GM23248 (cell line): ENCODE measurements around the gene MYPN. TPM values are rescaled to one million over a fixed set of nuclear protein-coding genes. Genes with fewer than 3 reads are reported as not detected.

Source experiments
- DNase-seq: peaks from one replicate; pipeline ENCODE4 v3.0.0-alpha.2; 2015
- H2AFZ ChIP-seq: fragments of 200-600 bp; sonication (generic); 2 replicates; pipeline ENCODE4 v1.6.1; 2016; ENCODE audit warnings: antibody characterized with exemption
- H3F3A ChIP-seq: fragments of 200-600 bp; sonication (generic); 2 replicates; pipeline ENCODE4 v1.6.1; 2016; ENCODE audit warnings: mild to moderate bottlenecking, antibody characterized with exemption, mixed run types; ENCODE audit not compliant: insufficient read depth
- H3K27ac ChIP-seq: fragments of 200-600 bp; sonication (generic); 2 replicates; pipeline ENCODE4 v1.5.1; 2016; ENCODE audit warnings: mild to moderate bottlenecking
- H3K27me3 ChIP-seq: fragments of 200-600 bp; sonication (generic); replicated peaks from 2 replicates; pipeline ENCODE4 v1.6.1; 2016; ENCODE audit warnings: mild to moderate bottlenecking; ENCODE audit not compliant: insufficient read depth
- H3K36me3 ChIP-seq: fragments of 200-600 bp; sonication (generic); 2 replicates; pipeline ENCODE4 v1.6.1; 2016; ENCODE audit warnings: low read depth, mild to moderate bottlenecking
- H3K4me1 ChIP-seq: fragments of 200-600 bp; sonication (generic); 2 replicates; pipeline ENCODE4 v1.6.1; 2016; ENCODE audit warnings: mild to moderate bottlenecking; ENCODE audit not compliant: insufficient read depth
- H3K4me2 ChIP-seq: fragments of 200-600 bp; sonication (generic); one replicate; pipeline ENCODE4 v1.6.1; 2016; ENCODE audit warnings: mild to moderate bottlenecking; ENCODE audit not compliant: unreplicated experiment
- H3K4me3 ChIP-seq: fragments of 200-600 bp; sonication (generic); 2 replicates; pipeline ENCODE4 v1.5.1; 2016; ENCODE audit warnings: mild to moderate bottlenecking
- H3K79me2 ChIP-seq: fragments of 200-600 bp; sonication (generic); 2 replicates; pipeline ENCODE4 v1.6.1; 2016; ENCODE audit warnings: mild to moderate bottlenecking; ENCODE audit not compliant: insufficient read depth
- H3K9ac ChIP-seq: fragments of 200-600 bp; sonication (generic); 2 replicates; pipeline ENCODE4 v1.6.1; 2016; ENCODE audit warnings: mild to moderate bottlenecking
- H3K9me2 ChIP-seq: fragments of 200-600 bp; sonication (generic); 2 replicates; pipeline ENCODE4 v1.6.1; 2016; ENCODE audit warnings: mixed run types, mild to moderate bottlenecking, moderate library complexity; ENCODE audit not compliant: insufficient read depth
- H3K9me3 ChIP-seq: fragments of 200-600 bp; sonication (generic); one replicate; pipeline ENCODE4 v1.6.1; 2017; ENCODE audit warnings: low read depth
- H4K20me1 ChIP-seq: fragments of 200-600 bp; sonication (generic); 2 replicates; pipeline ENCODE4 v1.6.0; 2016; ENCODE audit not compliant: insufficient read depth
- EZH2 ChIP-seq: fragments of 200-600 bp; sonication (generic); IDR thresholded peaks from 2 replicates; pipeline ENCODE4 v1.6.1; 2018; ENCODE audit warnings: antibody characterized with exemption, mild to moderate bottlenecking; ENCODE audit not compliant: insufficient read depth, poor library complexity, severe bottlenecking
- EZH2phosphoT487 ChIP-seq: fragments of 200-600 bp; sonication (generic); IDR thresholded peaks from 2 replicates; pipeline ENCODE4 v1.6.1; 2018; ENCODE audit warnings: antibody characterized with exemption, moderate library complexity, mild to moderate bottlenecking, low read depth; ENCODE audit not compliant: insufficient read depth
- WGBS, 2 experiments: methylation state at CpG; one replicate each; pipeline ENCODE4 v1.1.6; 2015 to 2017; ENCODE audit warnings: low lambda C conversion rate in 2 of 2, low coverage in 1 of 2; ENCODE audit errors: missing lambda C conversion rate in 2 of 2; 5-methylcytosine and 5-hydroxymethylcytosine counted together
- in situ Hi-C: fragments of 300-500 bp; cut with MboI; formaldehyde crosslinking; loops from 2 replicates; pipeline ENCODE4 v1.15.0; 2020
- polyA plus RNA-seq: library from polyadenylated mRNA; unstranded; fragments of >200 nt; fragmentation: Nextera tagmentation; extraction: Ambion mirVana; gene quantifications from 2 replicates; pipeline ENCODE4 v1.2.1, GENCODE V29; 2016
- total RNA-seq: library from RNA; depleted of rRNA; stranded (reverse); fragments of >200 nt; shearing (Covaris generic); gene quantifications from 2 replicates; pipeline ENCODE4 v1.2.3, GENCODE V29; 2014

MYPN gene
- total and polyA plus RNA-seq, 2 experiments from 2014 or later, result 9.2 to 14.5 TPM

DNA sequence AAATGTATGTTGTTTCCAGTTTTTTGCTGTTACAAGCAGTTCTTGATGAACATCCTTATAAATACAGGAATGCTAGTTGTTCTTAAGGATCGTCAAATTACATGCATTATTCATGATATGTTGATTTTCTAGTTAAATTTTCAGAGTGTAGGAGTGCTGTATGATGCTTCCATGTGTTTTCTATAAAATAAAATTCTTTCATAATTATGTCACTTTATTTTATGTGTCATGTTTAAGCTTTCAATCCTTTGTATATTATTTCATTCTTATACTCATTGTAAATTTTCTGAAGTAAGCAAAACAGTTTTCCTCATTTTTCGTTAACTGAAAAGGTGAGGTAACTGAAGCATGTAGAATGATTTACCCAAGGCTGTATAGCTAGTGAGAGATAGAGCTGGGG, 16.8 kb upstream of the MYPN start:
- no peak overlapping the region for H2AFZ ChIP-seq
- H3K36me3 ChIP-seq, result no peaks in the 10 kb centered on the region
- WGBS, 2 experiments, result 53 to 60% methylated on average over 2 of the region's 2 CpGs
- no peaks in the 10 kb centered on the region for H3K9me3 ChIP-seq
- H3K4me2 ChIP-seq, result no peak overlapping the region
- H3K79me2 ChIP-seq, result no peaks in the 10 kb centered on the region
- no peaks in the 10 kb centered on the region for H3K27me3 ChIP-seq
- H3K9ac ChIP-seq, result no peak overlapping the region
- H3K27ac ChIP-seq, result peak overlapping the region; percentile 68
- H4K20me1 ChIP-seq, result no peaks in the 10 kb centered on the region
- in situ Hi-C loops, result no loop called here
- peaks cover 43% of the 10 kb centered on the region for H3F3A ChIP-seq
- H3K4me1 ChIP-seq, result peaks cover 69% of the 10 kb centered on the region
- H3K4me3 ChIP-seq, result no peak overlapping the region
- H3K9me2 ChIP-seq, result no peaks in the 10 kb centered on the region
- no peak for TF ChIP-seq EZH2
- no peak for TF ChIP-seq EZH2phosphoT487
- DNase-seq, result no peak

DNA sequence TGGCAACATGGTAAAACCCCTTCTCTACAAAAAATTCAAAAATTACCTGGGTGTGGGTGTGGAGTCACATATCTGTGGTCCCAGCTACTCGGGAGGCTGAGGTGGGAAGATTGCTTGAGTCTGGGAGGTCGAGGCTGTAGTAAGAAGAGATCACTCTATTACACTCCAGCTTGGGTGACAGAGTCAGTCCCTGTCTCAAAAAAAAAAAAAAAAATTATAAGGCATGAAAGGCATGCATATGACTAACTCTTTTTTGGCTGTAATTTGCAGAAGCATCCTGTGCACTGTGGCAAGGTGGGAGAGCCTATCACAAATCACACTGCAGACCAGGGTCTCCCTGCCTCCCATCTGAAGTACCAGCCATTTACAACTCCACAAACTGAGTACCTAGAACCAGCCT, 14.1 kb upstream of the MYPN start:
- TF ChIP-seq EZH2phosphoT487 (no peak), EZH2 (no peak)
- H3K9ac ChIP-seq, result peak overlapping the region; percentile 12
- H3F3A ChIP-seq, result peaks cover 62% of the 10 kb centered on the region
- peak overlapping the region; percentile 43 for H3K4me3 ChIP-seq
- H3K27ac ChIP-seq, result peak overlapping the region; percentile 68
- 0 out of 2 replicates have a peak, but pooled peaks cover 6% of the 10 kb centered on the region for H3K79me2 ChIP-seq
- no peaks in the 10 kb centered on the region for H4K20me1 ChIP-seq
- H3K36me3 ChIP-seq, result no peaks in the 10 kb centered on the region
- 0% methylated on average over 2 of the region's 2 CpGs for WGBS, 2 experiments
- no peak overlapping the region for H2AFZ ChIP-seq
- H3K9me2 ChIP-seq, result no peaks in the 10 kb centered on the region
- no peaks in the 10 kb centered on the region for H3K27me3 ChIP-seq
- H3K9me3 ChIP-seq, result no peaks in the 10 kb centered on the region
- H3K4me2 ChIP-seq, result peak overlapping the region; percentile 30
- DNase-seq, result peak; percentile 81
- in situ Hi-C loops, result no loop called here
- H3K4me1 ChIP-seq, result peaks cover 76% of the 10 kb centered on the region

DNA sequence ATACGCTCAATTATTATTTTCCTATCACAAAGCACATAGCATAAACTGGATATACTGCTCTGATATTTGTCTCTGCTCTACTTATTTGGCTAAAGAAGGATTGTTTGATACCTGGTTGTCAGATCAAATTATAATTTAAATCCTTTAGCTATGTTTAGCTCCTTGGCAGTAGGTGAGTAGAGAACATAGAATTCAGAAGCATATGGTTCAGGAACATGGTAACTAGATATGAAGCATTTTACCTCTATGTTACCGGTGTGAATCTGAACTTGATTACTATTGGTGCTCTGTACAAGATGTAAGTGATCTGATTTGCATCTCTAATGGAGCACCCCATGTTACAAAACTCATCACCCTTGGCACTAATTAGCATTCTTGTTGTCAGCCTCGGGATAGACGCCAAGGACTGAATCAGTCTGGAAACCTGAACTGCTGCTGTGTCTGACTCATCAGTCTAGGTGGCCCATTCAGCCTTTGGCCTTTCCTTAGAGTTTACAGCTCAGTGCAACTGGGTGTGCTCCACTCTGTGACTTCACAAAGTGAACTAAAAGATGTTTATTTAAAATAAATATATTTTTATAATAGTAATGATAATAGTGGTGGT, 12.3 kb upstream of the MYPN start:
- H3K9me2 ChIP-seq, result no peaks in the 10 kb centered on the region
- peak overlapping the region; percentile 18 for H3K4me2 ChIP-seq

DNA sequence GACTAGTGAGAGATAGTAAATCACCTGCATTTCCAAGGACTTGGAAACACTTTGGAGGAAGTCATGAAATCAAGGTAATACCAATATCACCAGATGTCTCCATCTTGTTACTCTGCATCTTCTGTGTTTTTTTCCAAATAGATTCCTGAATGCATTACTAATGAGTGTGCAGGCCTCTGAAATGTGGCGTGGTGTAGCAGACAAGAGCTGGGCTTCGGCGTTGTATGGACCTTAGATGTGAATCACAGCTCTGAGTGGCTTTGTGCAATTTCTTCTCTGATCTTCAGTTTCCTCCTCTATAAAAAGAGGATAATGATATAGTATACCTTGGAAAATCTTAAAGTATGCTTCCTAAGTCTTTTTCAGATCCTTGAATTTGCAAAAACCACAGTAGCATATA, 9.6 kb upstream of the MYPN start:
- Histone ChIP-seq H2AFZ (0 out of 2 replicates have a peak overlapping the region, but pooled peaks have one; percentile 27), H3K27me3 (no peaks in the 10 kb centered on the region), H3K4me3 (0 out of 2 replicates have a peak overlapping the region, but pooled peaks have one; percentile 5), H3K9ac (peak overlapping the region; percentile 43), H3K4me1 (peaks cover 84% of the 10 kb centered on the region), H3K9me3 (no peaks in the 10 kb centered on the region), H3K9me2 (no peaks in the 10 kb centered on the region; the same call in 1 of the 2 replicates), H3K4me2 (peak overlapping the region; percentile 42), H4K20me1 (no peaks in the 10 kb centered on the region), H3F3A (peaks cover 72% of the 10 kb centered on the region), H3K36me3 (no peaks in the 10 kb centered on the region), H3K79me2 (peaks cover 12% of the 10 kb centered on the region; the same call in 1 of the 2 replicates), H3K27ac (peak overlapping the region; percentile 80)
- in situ Hi-C loops, result no loop called here
- DNase-seq, result peak; percentile 95
- 2% methylated on average over 3 of the region's 3 CpGs for WGBS, 2 experiments
- no peak for TF ChIP-seq EZH2
- TF ChIP-seq EZH2phosphoT487, result no peak

More for the DNA sequence above, 12.3 kb upstream of the MYPN start:
- Histone ChIP-seq H3K9ac (no peak overlapping the region), H2AFZ (no peak overlapping the region), H3K4me3 (no peak overlapping the region), H3K27ac (peak overlapping the region; percentile 56), H3K36me3 (no peaks in the 10 kb centered on the region), H3K79me2 (peaks cover 6% of the 10 kb centered on the region; the same call in 1 of the 2 replicates), H3K27me3 (no peaks in the 10 kb centered on the region), H3F3A (peaks cover 79% of the 10 kb centered on the region), H4K20me1 (no peaks in the 10 kb centered on the region), H3K4me1 (peaks cover 88% of the 10 kb centered on the region), H3K9me3 (no peaks in the 10 kb centered on the region)
- in situ Hi-C loops, result no loop called here
- no peak for TF ChIP-seq EZH2
- TF ChIP-seq EZH2phosphoT487, result no peak
- DNase-seq, result peak; percentile 96
- WGBS, 2 experiments, result 31 to 32% methylated on average over 4 of the region's 4 CpGs
